ENCODE measurements around the gene SLC30A2. TPM values are rescaled to one million over a fixed set of nuclear protein-coding genes. Genes with fewer than 3 reads are reported as not detected.

The SLC30A2 gene
- total and polyA plus RNA-seq, 2 of the 13 experiments (the other 11 are each of a cell fraction or from before 2014, with no cell fraction given), result not detected

DNA sequence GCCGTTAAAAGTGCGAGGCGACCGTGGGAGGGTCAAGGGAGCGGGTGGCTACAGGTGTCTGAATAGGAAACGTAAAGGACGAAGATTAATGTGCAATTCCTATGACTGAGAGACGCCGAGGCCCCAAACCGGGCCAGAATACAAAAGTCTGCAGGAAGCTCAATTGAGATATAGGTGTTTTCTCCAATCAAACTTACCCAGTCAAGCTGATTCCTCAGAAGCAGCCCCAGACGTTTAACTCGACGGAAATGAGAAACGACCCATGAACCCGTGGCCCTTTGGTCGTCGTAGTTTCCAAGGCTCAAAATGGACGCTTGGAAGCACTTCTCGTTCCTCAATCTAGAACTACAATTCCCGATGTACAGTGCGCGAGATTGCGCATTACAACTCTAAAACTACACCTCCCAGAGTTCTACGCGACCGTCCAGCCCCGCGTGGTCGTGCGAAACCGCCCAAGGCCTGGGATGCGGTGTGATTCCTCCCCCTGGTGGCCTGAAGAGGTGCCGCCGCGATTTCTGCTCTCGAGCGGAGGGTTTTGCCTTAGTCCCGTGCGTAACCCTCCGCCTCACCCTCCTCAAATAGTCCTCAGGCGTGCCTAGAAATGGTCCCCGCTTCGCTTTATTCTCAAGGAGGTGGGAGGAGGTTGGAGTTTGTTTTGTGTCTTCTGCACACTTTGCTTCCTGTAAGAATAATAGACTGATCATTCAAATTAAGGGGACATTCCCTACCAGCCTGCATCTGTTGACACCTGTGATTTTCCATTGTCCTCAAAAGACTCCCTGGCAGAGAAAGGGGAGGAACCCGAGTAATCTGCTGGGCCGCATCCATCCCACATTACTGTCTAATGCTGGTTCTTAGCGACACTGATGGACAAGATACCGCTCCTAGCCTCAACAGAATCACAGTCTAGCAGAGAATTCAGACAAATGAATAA, 47.8 kb downstream of the SLC30A2 start, which contains the start of gene PAFAH2 (continued):
- TF ChIP-seq, protein P1, sequence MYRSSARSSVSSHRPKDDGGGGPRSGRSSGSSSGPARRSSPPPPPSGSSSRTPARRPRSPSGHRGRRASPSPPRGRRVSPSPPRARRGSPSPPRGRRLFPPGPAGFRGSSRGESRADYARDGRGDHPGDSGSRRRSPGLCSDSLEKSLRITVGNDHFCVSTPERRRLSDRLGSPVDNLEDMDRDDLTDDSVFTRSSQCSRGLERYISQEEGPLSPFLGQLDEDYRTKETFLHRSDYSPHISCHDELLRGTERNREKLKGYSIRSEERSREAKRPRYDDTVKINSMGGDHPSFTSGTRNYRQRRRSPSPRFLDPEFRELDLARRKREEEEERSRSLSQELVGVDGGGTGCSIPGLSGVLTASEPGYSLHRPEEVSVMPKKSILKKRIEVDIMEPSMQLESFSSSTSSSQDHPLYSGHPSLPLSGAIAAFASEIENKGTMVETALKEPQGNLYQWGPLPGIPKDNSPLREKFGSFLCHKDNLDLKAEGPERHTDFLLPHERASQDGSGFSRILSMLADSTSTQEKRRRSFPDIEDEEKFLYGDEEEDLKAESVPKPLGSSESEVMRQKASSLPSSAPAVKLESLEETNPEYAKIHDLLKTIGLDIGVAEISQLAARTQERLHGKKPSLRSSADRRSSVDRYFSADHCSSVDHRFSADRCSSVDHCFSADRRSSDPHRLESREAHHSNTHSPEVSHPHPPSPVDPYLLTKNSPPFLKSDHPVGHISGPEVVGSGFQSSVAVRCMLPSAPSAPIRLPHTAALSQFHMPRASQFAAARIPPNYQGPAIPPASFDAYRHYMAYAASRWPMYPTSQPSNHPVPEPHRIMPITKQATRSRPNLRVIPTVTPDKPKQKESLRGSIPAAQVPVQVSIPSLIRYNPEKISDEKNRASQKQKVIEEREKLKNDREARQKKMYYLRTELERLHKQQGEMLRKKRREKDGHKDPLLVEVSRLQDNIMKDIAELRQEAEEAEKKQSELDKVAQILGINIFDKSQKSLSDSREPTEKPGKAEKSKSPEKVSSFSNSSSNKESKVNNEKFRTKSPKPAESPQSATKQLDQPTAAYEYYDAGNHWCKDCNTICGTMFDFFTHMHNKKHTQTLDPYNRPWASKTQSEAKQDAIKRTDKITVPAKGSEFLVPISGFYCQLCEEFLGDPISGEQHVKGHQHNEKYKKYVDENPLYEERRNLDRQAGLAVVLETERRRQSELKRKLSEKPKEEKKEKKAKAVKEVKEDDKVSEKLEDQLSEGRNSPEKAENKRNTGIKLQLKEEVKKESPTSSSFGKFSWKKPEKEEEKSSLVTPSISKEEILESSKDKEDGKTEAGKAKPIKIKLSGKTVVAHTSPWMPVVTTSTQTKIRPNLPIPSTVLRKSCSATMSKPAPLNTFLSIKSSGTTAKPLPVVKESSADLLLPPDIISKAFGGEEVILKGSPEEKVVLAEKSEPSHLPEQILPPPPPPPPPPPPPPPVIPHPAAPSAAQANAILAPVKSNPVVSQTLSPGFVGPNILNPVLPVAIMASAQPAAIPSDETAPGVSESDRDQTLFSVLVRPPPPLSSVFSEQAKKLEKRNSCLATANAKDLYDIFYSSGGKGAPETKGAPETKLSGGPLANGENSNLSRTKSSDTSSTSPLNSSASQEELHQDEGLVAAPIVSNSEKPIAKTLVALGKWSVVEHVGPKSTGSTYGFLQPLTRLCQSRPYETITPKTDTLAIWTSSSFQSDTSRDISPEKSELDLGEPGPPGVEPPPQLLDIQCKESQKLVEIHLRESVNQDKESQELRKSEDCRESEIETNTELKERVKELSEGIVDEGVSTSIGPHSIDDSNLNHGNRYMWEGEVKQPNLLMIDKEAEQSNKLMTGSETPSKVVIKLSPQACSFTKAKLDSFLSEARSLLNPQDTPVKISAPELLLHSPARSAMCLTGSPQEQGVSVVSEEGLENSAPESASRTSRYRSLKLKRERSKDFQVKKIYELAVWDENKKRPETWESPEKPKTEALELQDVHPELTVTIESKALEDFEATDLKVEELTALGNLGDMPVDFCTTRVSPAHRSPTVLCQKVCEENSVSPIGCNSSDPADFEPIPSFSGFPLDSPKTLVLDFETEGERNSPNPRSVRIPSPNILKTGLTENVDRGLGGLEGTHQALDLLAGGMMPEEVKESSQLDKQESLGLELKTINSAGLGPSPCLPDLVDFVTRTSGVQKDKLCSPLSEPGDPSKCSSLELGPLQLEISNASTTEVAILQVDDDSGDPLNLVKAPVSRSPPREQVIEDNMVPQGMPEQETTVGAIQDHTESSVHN (CRISPR knock-in tag; IDR thresholded peaks at IDR 0.05), result no peak
- TF ChIP-seq JUN (CRISPR knock-in tag; IDR thresholded peaks at IDR 0.05), result no peak
- no peak for TF ChIP-seq SRF (IDR thresholded peaks at IDR 0.05; ENCODE audit: low read depth, low read length)
- TF ChIP-seq, protein P2, sequence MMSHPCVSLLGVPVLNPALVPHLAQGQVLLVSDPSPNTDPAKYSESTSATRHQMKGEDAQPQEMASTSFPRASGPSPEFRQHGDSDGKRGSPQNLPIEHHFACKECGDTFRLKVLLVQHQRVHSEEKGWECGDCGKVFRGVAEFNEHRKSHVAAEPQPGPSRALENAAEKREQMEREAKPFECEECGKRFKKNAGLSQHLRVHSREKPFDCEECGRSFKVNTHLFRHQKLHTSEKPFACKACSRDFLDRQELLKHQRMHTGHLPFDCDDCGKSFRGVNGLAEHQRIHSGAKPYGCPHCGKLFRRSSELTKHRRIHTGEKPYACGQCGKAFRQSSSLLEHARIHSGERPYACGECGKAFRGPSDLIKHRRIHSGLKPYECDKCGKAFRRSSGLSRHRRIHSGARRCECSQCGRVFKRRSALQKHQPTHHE (CRISPR knock-in tag; IDR thresholded peaks at IDR 0.05; ENCODE audit: borderline replicate concordance), result peak; percentile 88; the same call in 1 of the 2 replicates
- no peak for TF ChIP-seq ZNF30 (CRISPR knock-in tag; IDR thresholded peaks at IDR 0.05)
- TF ChIP-seq SKI (IDR thresholded peaks at IDR 0.05; ENCODE audit: partially characterized antibody), result peak; percentile 43
- TF ChIP-seq SMAD1 (CRISPR knock-in tag; IDR thresholded peaks at IDR 0.05; ENCODE audit: borderline replicate concordance, low read depth), result 0 out of 2 replicates have a peak, but pooled peaks have one; percentile 56
- no peak for TF ChIP-seq ZNF883 (CRISPR knock-in tag; IDR thresholded peaks at IDR 0.05; ENCODE audit: not compliant biosample characterization)
- TF ChIP-seq PHF5A (CRISPR knock-in tag; IDR thresholded peaks at IDR 0.05; ENCODE audit: low read depth, unreplicated experiment), result peak; percentile 94
- TF ChIP-seq, protein P3, sequence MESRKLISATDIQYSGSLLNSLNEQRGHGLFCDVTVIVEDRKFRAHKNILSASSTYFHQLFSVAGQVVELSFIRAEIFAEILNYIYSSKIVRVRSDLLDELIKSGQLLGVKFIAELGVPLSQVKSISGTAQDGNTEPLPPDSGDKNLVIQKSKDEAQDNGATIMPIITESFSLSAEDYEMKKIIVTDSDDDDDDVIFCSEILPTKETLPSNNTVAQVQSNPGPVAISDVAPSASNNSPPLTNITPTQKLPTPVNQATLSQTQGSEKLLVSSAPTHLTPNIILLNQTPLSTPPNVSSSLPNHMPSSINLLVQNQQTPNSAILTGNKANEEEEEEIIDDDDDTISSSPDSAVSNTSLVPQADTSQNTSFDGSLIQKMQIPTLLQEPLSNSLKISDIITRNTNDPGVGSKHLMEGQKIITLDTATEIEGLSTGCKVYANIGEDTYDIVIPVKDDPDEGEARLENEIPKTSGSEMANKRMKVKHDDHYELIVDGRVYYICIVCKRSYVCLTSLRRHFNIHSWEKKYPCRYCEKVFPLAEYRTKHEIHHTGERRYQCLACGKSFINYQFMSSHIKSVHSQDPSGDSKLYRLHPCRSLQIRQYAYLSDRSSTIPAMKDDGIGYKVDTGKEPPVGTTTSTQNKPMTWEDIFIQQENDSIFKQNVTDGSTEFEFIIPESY (CRISPR knock-in tag; IDR thresholded peaks at IDR 0.05), result peak; percentile 93
- no peak for TF ChIP-seq HOXA7 (CRISPR knock-in tag; IDR thresholded peaks at IDR 0.05)
- TF ChIP-seq NFYC (CRISPR knock-in tag; IDR thresholded peaks at IDR 0.05), result peak; percentile 52
- no peak for TF ChIP-seq PRMT3 (CRISPR knock-in tag; IDR thresholded peaks at IDR 0.05; ENCODE audit: borderline replicate concordance, low read depth)
- peak; percentile 80 for TF ChIP-seq ZSCAN29 (CRISPR knock-in tag; conservative IDR thresholded peaks at IDR 0.05)
- no peak for TF ChIP-seq RBM22 (optimal IDR thresholded peaks at IDR 0.05; ENCODE audit: low read length)
- TF ChIP-seq JARID2 (CRISPR knock-in tag; IDR thresholded peaks at IDR 0.05; ENCODE audit: insufficient replicate concordance), result no peak
- TF ChIP-seq, protein P4, sequence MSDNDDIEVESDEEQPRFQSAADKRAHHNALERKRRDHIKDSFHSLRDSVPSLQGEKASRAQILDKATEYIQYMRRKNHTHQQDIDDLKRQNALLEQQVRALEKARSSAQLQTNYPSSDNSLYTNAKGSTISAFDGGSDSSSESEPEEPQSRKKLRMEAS (IDR thresholded peaks at IDR 0.05), result peak; percentile 95
